WTC11 (cell line): ENCODE data around the gene GIPC2.

ENCODE experiments used
- ATF3 ChIP-seq: sonication (generic); formaldehyde crosslinking; conservative IDR thresholded peaks from 2 replicates; pipeline ENCODE4 v1.8.1; 2022; ENCODE audit warnings: mild to moderate bottlenecking, missing genetic modification reagents
- CREB1 ChIP-seq: sonication (generic); formaldehyde crosslinking; IDR thresholded peaks from 2 replicates; pipeline ENCODE4 v1.8.0; 2023; ENCODE audit warnings: mild to moderate bottlenecking, missing genetic modification reagents
- E2F1 ChIP-seq: sonication (generic); formaldehyde crosslinking; IDR thresholded peaks from 2 replicates; pipeline ENCODE4 v1.8.0; 2022; ENCODE audit warnings: mild to moderate bottlenecking, missing genetic modification reagents
- JAZF1 ChIP-seq: fragments of 250-450 bp; sonication (Bioruptor Pico); IDR thresholded peaks from 2 replicates; pipeline ENCODE4 v1.9.0; 2021; ENCODE audit warnings: moderate library complexity, mild to moderate bottlenecking, inconsistent platforms
- JUN ChIP-seq: sonication (generic); formaldehyde crosslinking; IDR thresholded peaks from 2 replicates; pipeline ENCODE4 v1.8.0; 2023; ENCODE audit warnings: mild to moderate bottlenecking, missing genetic modification reagents
- KAT7 ChIP-seq: sonication (generic); formaldehyde crosslinking; IDR thresholded peaks from 2 replicates; pipeline ENCODE4 v1.8.1; 2023; ENCODE audit warnings: missing genetic modification reagents, mild to moderate bottlenecking, borderline replicate concordance
- NFATC4 ChIP-seq: fragments of 250-450 bp; sonication (Bioruptor Pico); IDR thresholded peaks from 2 replicates; pipeline ENCODE4 v1.9.0; 2021; ENCODE audit warnings: mild to moderate bottlenecking
- NR3C1 ChIP-seq: sonication (generic); formaldehyde crosslinking; conservative IDR thresholded peaks from 2 replicates; pipeline ENCODE4 v1.8.1; 2023; ENCODE audit warnings: low read depth, mild to moderate bottlenecking, missing genetic modification reagents
- TCF7 ChIP-seq: sonication (generic); formaldehyde crosslinking; IDR thresholded peaks from 2 replicates; pipeline ENCODE4 v1.8.0; 2022; ENCODE audit warnings: mild to moderate bottlenecking, low read depth, missing genetic modification reagents, moderate library complexity
- ZNF423 ChIP-seq: fragments of 250-450 bp; sonication (Bioruptor Pico); IDR thresholded peaks from 2 replicates; pipeline ENCODE4 v2.1.2; 2022; ENCODE audit warnings: mild to moderate bottlenecking, moderate library complexity
- TF ChIP-seq, protein P1 (sequence below): fragments of 200-600 bp; IDR thresholded peaks from 2 replicates; pipeline ENCODE4 v1.8.0; 2022; ENCODE audit warnings: antibody characterized with exemption
- TF ChIP-seq, protein P2 (sequence below): sonication (generic); formaldehyde crosslinking; IDR thresholded peaks from 2 replicates; pipeline ENCODE4 v1.8.1; 2023; ENCODE audit warnings: mild to moderate bottlenecking, missing genetic modification reagents
- TF ChIP-seq, protein P3 (sequence below): sonication (generic); formaldehyde crosslinking; IDR thresholded peaks from 2 replicates; pipeline ENCODE4 v1.8.1; 2022; ENCODE audit warnings: mild to moderate bottlenecking, missing genetic modification reagents, moderate library complexity, borderline replicate concordance

GRCh38 chr1:78141531-78142231 is 95.9 kb downstream of the GIPC2 start:
- TF ChIP-seq, protein P1, sequence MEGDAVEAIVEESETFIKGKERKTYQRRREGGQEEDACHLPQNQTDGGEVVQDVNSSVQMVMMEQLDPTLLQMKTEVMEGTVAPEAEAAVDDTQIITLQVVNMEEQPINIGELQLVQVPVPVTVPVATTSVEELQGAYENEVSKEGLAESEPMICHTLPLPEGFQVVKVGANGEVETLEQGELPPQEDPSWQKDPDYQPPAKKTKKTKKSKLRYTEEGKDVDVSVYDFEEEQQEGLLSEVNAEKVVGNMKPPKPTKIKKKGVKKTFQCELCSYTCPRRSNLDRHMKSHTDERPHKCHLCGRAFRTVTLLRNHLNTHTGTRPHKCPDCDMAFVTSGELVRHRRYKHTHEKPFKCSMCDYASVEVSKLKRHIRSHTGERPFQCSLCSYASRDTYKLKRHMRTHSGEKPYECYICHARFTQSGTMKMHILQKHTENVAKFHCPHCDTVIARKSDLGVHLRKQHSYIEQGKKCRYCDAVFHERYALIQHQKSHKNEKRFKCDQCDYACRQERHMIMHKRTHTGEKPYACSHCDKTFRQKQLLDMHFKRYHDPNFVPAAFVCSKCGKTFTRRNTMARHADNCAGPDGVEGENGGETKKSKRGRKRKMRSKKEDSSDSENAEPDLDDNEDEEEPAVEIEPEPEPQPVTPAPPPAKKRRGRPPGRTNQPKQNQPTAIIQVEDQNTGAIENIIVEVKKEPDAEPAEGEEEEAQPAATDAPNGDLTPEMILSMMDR: no peak
- TF ChIP-seq JAZF1 (CRISPR knock-in tag) (no peak), CREB1 (CRISPR knock-in tag) (no peak), ATF3 (CRISPR knock-in tag) (no peak), NR3C1 (no peak), ZNF423 (no peak), KAT7 (CRISPR knock-in tag) (no peak), JUN (CRISPR knock-in tag) (no peak), E2F1 (CRISPR knock-in tag) (no peak), NFATC4 (CRISPR knock-in tag) (no peak), TCF7 (CRISPR knock-in tag) (no peak)
- TF ChIP-seq, protein P2, sequence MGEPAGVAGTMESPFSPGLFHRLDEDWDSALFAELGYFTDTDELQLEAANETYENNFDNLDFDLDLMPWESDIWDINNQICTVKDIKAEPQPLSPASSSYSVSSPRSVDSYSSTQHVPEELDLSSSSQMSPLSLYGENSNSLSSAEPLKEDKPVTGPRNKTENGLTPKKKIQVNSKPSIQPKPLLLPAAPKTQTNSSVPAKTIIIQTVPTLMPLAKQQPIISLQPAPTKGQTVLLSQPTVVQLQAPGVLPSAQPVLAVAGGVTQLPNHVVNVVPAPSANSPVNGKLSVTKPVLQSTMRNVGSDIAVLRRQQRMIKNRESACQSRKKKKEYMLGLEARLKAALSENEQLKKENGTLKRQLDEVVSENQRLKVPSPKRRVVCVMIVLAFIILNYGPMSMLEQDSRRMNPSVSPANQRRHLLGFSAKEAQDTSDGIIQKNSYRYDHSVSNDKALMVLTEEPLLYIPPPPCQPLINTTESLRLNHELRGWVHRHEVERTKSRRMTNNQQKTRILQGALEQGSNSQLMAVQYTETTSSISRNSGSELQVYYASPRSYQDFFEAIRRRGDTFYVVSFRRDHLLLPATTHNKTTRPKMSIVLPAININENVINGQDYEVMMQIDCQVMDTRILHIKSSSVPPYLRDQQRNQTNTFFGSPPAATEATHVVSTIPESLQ: no peak
- TF ChIP-seq, protein P3, sequence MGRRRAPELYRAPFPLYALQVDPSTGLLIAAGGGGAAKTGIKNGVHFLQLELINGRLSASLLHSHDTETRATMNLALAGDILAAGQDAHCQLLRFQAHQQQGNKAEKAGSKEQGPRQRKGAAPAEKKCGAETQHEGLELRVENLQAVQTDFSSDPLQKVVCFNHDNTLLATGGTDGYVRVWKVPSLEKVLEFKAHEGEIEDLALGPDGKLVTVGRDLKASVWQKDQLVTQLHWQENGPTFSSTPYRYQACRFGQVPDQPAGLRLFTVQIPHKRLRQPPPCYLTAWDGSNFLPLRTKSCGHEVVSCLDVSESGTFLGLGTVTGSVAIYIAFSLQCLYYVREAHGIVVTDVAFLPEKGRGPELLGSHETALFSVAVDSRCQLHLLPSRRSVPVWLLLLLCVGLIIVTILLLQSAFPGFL: no peak
